ENCODE measurements around the gene DPP9.

- TF ChIP-seq CTCF (IDR thresholded peaks at IDR 0.05) = no peak
- no peak for TF ChIP-seq POLR2A (IDR thresholded peaks at IDR 0.05)
Observed at GRCh38 chr19:4657835-4658234, 65.8 kb downstream of the DPP9 start.
